GM12878 (cell line): ENCODE measurements around the gene ZNF44. TPM values are rescaled to one million over a fixed set of nuclear protein-coding genes. Genes with fewer than 3 reads are reported as not detected.

ENCODE experiments used
- ATAC-seq: fragments of 200-7000 bp; cut with Tn5 transposase; 3 replicates; pipeline ENCODE4 v1.9.1; 2020; ENCODE audit warnings: mild to moderate bottlenecking, moderate library complexity
- BruUV-seq: library from RNA; stranded (reverse); fragments of 400-500 nt; replicated peaks from 2 replicates; lab custom pipeline; 2021; lab: Mats Ljungman, UMichigan
- CTCF ChIA-PET: fragments of 300-600 bp; sonication (Branson Sonifier 250); formaldehyde crosslinking; extraction: SDS; loops from one replicate; lab custom pipeline; 2021; ENCODE audit warnings: inconsistent platforms; lab: Yijun Ruan, JAX
- POLR2A ChIA-PET: fragments of 350-600 bp; formaldehyde crosslinking; extraction: SDS; loops from one replicate; lab custom pipeline; 2021; ENCODE audit warnings: inconsistent platforms; lab: Charles Lee
- RAD21 ChIA-PET: fragments of 300-600 bp; sonication (Branson Sonifier 250); formaldehyde crosslinking; loops from one replicate; lab custom pipeline; 2023; ENCODE audit warnings: antibody characterized with exemption; ENCODE audit not compliant: unreplicated experiment; lab: Charles Lee
- SMC1A ChIA-PET: fragments of 300-600 bp; sonication (Branson Sonifier 250); formaldehyde crosslinking; loops from one replicate; lab custom pipeline; 2023; ENCODE audit not compliant: unreplicated experiment, uncharacterized antibody; lab: Charles Lee
- DNase-seq: peaks from one replicate; pipeline ENCODE4 v3.0.0-alpha.2; 2011; ENCODE audit warnings: low read depth, low spot score
- FAIRE-seq: peaks from 3 replicates; lab custom pipeline; 2011; peaks lifted over from hg19 to GRCh38; lab: Jason Lieb, UNC
- H2AFZ ChIP-seq: 2 replicates; pipeline ENCODE4 v1.6.0; 2011; ENCODE audit warnings: low read depth, low read length, control low read depth; ENCODE audit not compliant: control insufficient read depth
- H3K27ac ChIP-seq: 2 replicates; pipeline ENCODE4 v1.5.1; 2011; ENCODE audit warnings: control low read depth; ENCODE audit not compliant: control insufficient read depth, insufficient read depth
- H3K27me3 ChIP-seq, 2 experiments: replicated peaks in 1 of 2; 2 replicates each; pipeline versions ENCODE4 v1.6.0 to v1.6.1; 2011; ENCODE audit warnings: low read length in 1 of 2; ENCODE audit not compliant: control insufficient read depth in 2 of 2, insufficient read depth in 2 of 2
- H3K36me3 ChIP-seq, 2 experiments: 2 replicates each; pipeline ENCODE4 v1.5.1; 2011; ENCODE audit warnings: low read length in 1 of 2; ENCODE audit not compliant: control insufficient read depth in 2 of 2, insufficient read depth in 2 of 2
- H3K4me1 ChIP-seq: 2 replicates; pipeline ENCODE4 v1.6.1; 2011; ENCODE audit warnings: mild to moderate bottlenecking, low read length, moderate library complexity, mixed read lengths; ENCODE audit not compliant: control insufficient read depth, insufficient read depth
- H3K4me2 ChIP-seq: 2 replicates; pipeline ENCODE4 v1.6.0; 2011; ENCODE audit warnings: control low read depth; ENCODE audit not compliant: control insufficient read depth, insufficient read depth
- H3K4me3 ChIP-seq: fragments of 200-600 bp; sonication (generic); 2 replicates; pipeline ENCODE4 v1.5.1; 2016
- H3K79me2 ChIP-seq: 2 replicates; pipeline ENCODE4 v1.6.0; 2011; ENCODE audit warnings: low read length; ENCODE audit not compliant: control insufficient read depth, insufficient read depth
- H3K9ac ChIP-seq: 2 replicates; pipeline ENCODE4 v1.8.0; 2011; ENCODE audit warnings: low read length, control low read depth, mixed read lengths; ENCODE audit not compliant: control insufficient read depth, insufficient read depth
- H3K9me3 ChIP-seq: replicated peaks from 3 replicates; pipeline ENCODE4 v1.5.1; 2011; ENCODE audit warnings: mild to moderate bottlenecking, low read length; ENCODE audit not compliant: control insufficient read depth, insufficient read depth
- H4K20me1 ChIP-seq: 2 replicates; pipeline ENCODE4 v1.6.0; 2011; ENCODE audit not compliant: control insufficient read depth, insufficient read depth
- SRF ChIP-seq, 2 experiments: IDR thresholded peaks; 2 replicates each; pipeline ENCODE4 v1.6.1; 2011; ENCODE audit warnings: low read depth in 2 of 2, low read length in 2 of 2, mild to moderate bottlenecking in 1 of 2, moderate library complexity in 1 of 2
- ZNF592 ChIP-seq: fragments of 450-650 bp; IDR thresholded peaks from 2 replicates; pipeline ENCODE4 v1.6.1; 2017; ENCODE audit warnings: mild to moderate bottlenecking, moderate library complexity
- ZNF622 ChIP-seq: fragments of 450-650 bp; IDR thresholded peaks from 2 replicates; pipeline ENCODE4 v1.6.1; 2017; ENCODE audit warnings: mild to moderate bottlenecking, inconsistent platforms
- WGBS: methylation state at CpG from one replicate; pipeline ENCODE4 v1.1.6; 2016; ENCODE audit warnings: low lambda C conversion rate; ENCODE audit not compliant: insufficient replicate concordance, insufficient coverage; ENCODE audit errors: missing lambda C conversion rate; 5-methylcytosine and 5-hydroxymethylcytosine counted together
- in situ Hi-C: fragments of 300-500 bp; cut with MboI; formaldehyde crosslinking; loops from 9 replicates; pipeline ENCODE4 v1.14.3; 2018; ENCODE audit warnings: mixed read lengths
- intact Hi-C: fragments of 100-400 bp; cut with micrococcal nuclease; formaldehyde crosslinking; loops from one replicate; pipeline ENCODE4 v1.14.2; 2022; ENCODE audit not compliant: unreplicated experiment
- polyA plus RNA-seq, 11 experiments: library from polyadenylated mRNA; depleted of rRNA in 4 of 11; unstranded in 6 of 11; stranded (reverse) in 5 of 11; fragments of >200 nt; fragmentation: Nextera tagmentation in 4 of 11; fragmentation: Illumina TruSeq in 1 of 11; extraction: Ambion mirVana in 4 of 11; extraction: Trizol in 1 of 11; gene quantifications; 1 replicate in 1 of 11; 2 replicates in 10 of 11; pipeline versions ENCODE4 v1.2.1 to v1.2.3, GENCODE V29; 2011 to 2016; ENCODE audit warnings: inconsistent platforms in 2 of 11, missing spikeins in 2 of 11, low read depth in 1 of 11
- total RNA-seq, 4 experiments: library from RNA; depleted of rRNA in 3 of 4; stranded (reverse); fragments of >200 nt in 3 of 4; fragmentation: Illumina TruSeq in 1 of 4; extraction: Trizol in 1 of 4; gene quantifications; 2 replicates each; pipeline versions ENCODE4 v1.2.1 to v1.2.3, GENCODE V29; 2013 to 2021
- TF ChIP-seq, protein P1 (sequence below): fragments of 450-650 bp; IDR thresholded peaks from 2 replicates; pipeline ENCODE4 v1.6.1; 2014; ENCODE audit warnings: mild to moderate bottlenecking

The ZNF44 gene
- total and polyA plus RNA-seq, 10 of the 15 experiments (the other 5 are each of a cell fraction or from before 2014, with no cell fraction given) = 3.7 to 11.3 (median 5.4) TPM

DNA sequence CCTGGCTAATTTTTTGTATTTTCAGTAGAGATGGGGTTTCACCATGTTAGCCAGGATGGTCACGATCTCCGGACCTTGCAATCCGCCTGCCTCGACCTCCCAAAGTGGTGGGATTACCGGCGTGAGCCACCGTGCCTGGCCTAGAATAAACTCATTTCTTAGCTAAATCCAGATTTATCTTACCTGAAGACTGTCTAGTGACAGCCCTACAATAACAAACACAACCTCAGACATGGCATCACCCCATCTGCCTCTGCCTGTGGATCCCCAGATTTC is 5.0 kb downstream of the ZNF44 start:
- no peak overlapping the region for H3K4me2 ChIP-seq
- peaks cover 7% of the 10 kb centered on the region; the same call in 1 of the 2 replicates for H3K4me1 ChIP-seq
- H3K27me3 ChIP-seq = no peaks in the 10 kb centered on the region
- no peak for ATAC-seq
- intact Hi-C loops (loop anchor here (10.0 kb wide), 1 partner anchor 125 kb away; the partner anchor contains the start of gene ZNF136), in situ Hi-C loops (no loop called here)
- H3K9me3 ChIP-seq = no peaks in the 10 kb centered on the region; the same call in 2 of the 3 replicates
- 99% methylated on average over 7 of the region's 7 CpGs for WGBS
- H4K20me1 ChIP-seq = no peaks in the 10 kb centered on the region; the same call in 1 of the 2 replicates
- POLR2A ChIA-PET = interaction anchor here (2.0 kb wide), 1 partner anchor 43 kb away, joined by 7 read pairs; the partner anchor contains the start of gene ZNF563
- TF ChIP-seq ZNF622 (no peak), SRF (IDR thresholded peaks at IDR 0.05; ENCODE audit: low read depth in 2 of 2, low read length in 2 of 2) (no peak), ZNF592 (no peak)
- TF ChIP-seq, protein P1, sequence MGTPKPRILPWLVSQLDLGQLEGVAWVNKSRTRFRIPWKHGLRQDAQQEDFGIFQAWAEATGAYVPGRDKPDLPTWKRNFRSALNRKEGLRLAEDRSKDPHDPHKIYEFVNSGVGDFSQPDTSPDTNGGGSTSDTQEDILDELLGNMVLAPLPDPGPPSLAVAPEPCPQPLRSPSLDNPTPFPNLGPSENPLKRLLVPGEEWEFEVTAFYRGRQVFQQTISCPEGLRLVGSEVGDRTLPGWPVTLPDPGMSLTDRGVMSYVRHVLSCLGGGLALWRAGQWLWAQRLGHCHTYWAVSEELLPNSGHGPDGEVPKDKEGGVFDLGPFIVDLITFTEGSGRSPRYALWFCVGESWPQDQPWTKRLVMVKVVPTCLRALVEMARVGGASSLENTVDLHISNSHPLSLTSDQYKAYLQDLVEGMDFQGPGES = no peak
- no TSS peak for BruUV-seq
- H3K9ac ChIP-seq = no peak overlapping the region
- H3K79me2 ChIP-seq = peaks cover 22% of the 10 kb centered on the region
- DNase-seq = no peak
- H3K27ac ChIP-seq = no peak overlapping the region
- H2AFZ ChIP-seq = no peak overlapping the region
- CTCF ChIA-PET = no interaction called here
- 0 out of 4 replicates have a peak, but pooled peaks cover 0 to 3% of the 10 kb centered on the region in 2 experiments for H3K36me3 ChIP-seq
- no peak for FAIRE-seq
- SMC1A ChIA-PET = interaction anchor here (0.5 to 1.1 kb wide), 2 partner anchors 8 to 44 kb away, joined by 3 read pairs; partner anchors contain the start of gene ZNF563
- no peak overlapping the region for H3K4me3 ChIP-seq
- RAD21 ChIA-PET = interaction anchor here (1.3 to 1.4 kb wide), 2 partner anchors 43 to 127 kb away, joined by 3 to 4 read pairs; partner anchors contain the start of gene ZNF136
